Osteocyte (in vitro differentiated cells): ENCODE measurements around the gene MEGF11. TPM values are rescaled to one million over a fixed set of nuclear protein-coding genes. Genes with fewer than 3 reads are reported as not detected.

Source experiments
- DNase-seq: peaks from one replicate; pipeline ENCODE4 v3.0.0; 2021; ENCODE audit warnings: mixed read lengths; ENCODE audit not compliant: unreplicated experiment; ENCODE audit errors: extremely low spot score
- H3K27ac Mint-ChIP-seq: one replicate; pipeline ENCODE4 v1.8.0; 2021; ENCODE audit warnings: mild to moderate bottlenecking, mixed read lengths; ENCODE audit not compliant: unreplicated experiment
- H3K27me3 Mint-ChIP-seq: one replicate; pipeline ENCODE4 v1.8.0; 2021; ENCODE audit warnings: mixed read lengths; ENCODE audit not compliant: unreplicated experiment
- H3K36me3 Mint-ChIP-seq: one replicate; pipeline ENCODE4 v1.8.0; 2021; ENCODE audit warnings: mixed read lengths; ENCODE audit not compliant: unreplicated experiment
- H3K4me1 Mint-ChIP-seq: one replicate; pipeline ENCODE4 v1.8.0; 2021; ENCODE audit warnings: mixed read lengths; ENCODE audit not compliant: unreplicated experiment
- H3K4me3 Mint-ChIP-seq: one replicate; pipeline ENCODE4 v1.8.0; 2021; ENCODE audit warnings: mild to moderate bottlenecking, moderate library complexity, mixed read lengths; ENCODE audit not compliant: unreplicated experiment
- H3K9me3 Mint-ChIP-seq: one replicate; pipeline ENCODE4 v1.8.0; 2021; ENCODE audit warnings: mixed read lengths; ENCODE audit not compliant: unreplicated experiment
- CTCF ChIP-seq: fragments of 200-600 bp; sonication (generic); IDR thresholded peaks from 2 replicates; pipeline ENCODE4 v1.5.0; 2021; ENCODE audit warnings: antibody characterized with exemption, mild to moderate bottlenecking, moderate library complexity
- total RNA-seq: library from RNA; stranded (reverse); gene quantifications from 2 replicates; pipeline ENCODE4 v1.2.1, GENCODE V29; 2021

The MEGF11 gene
- total RNA-seq, 1 donor from 2014 or later: not detected

GRCh38 chr15:66198757-66199156, 54.8 kb downstream of the MEGF11 start:
- H3K4me1 Mint-ChIP-seq: no peaks in the 10 kb centered on the region
- H3K9me3 Mint-ChIP-seq: no peaks in the 10 kb centered on the region
- H3K27me3 Mint-ChIP-seq: peaks cover 38% of the 10 kb centered on the region
- H3K27ac Mint-ChIP-seq: no peak overlapping the region
- DNase-seq: no peak
- H3K36me3 Mint-ChIP-seq: no peaks in the 10 kb centered on the region
- TF ChIP-seq CTCF: no peak
- no peak overlapping the region for H3K4me3 Mint-ChIP-seq

GRCh38 chr15:66196602-66197001, 56.9 kb downstream of the MEGF11 start:
- no peak for TF ChIP-seq CTCF
- peaks cover 36% of the 10 kb centered on the region for H3K27me3 Mint-ChIP-seq
- no peaks in the 10 kb centered on the region for H3K36me3 Mint-ChIP-seq
- DNase-seq: no peak
- no peak overlapping the region for H3K4me3 Mint-ChIP-seq
- H3K9me3 Mint-ChIP-seq: no peaks in the 10 kb centered on the region
- H3K4me1 Mint-ChIP-seq: no peaks in the 10 kb centered on the region
- no peak overlapping the region for H3K27ac Mint-ChIP-seq

- Mint-ChIP-seq H3K4me3 (no peak overlapping the region), H3K36me3 (no peaks in the 10 kb centered on the region), H3K27ac (no peak overlapping the region), H3K9me3 (no peaks in the 10 kb centered on the region), H3K4me1 (no peaks in the 10 kb centered on the region), H3K27me3 (peaks cover 43% of the 10 kb centered on the region)
- no peak for DNase-seq
- TF ChIP-seq CTCF: no peak
Measured at GRCh38 chr15:66195621-66196230, 57.8 kb downstream of the MEGF11 start.

GRCh38 chr15:66193066-66193465, 60.5 kb downstream of the MEGF11 start:
- no peaks in the 10 kb centered on the region for H3K36me3 Mint-ChIP-seq
- H3K27ac Mint-ChIP-seq: no peak overlapping the region
- TF ChIP-seq CTCF: no peak
- H3K4me1 Mint-ChIP-seq: no peaks in the 10 kb centered on the region
- DNase-seq: no peak
- peaks cover 48% of the 10 kb centered on the region for H3K27me3 Mint-ChIP-seq
- no peaks in the 10 kb centered on the region for H3K9me3 Mint-ChIP-seq
- H3K4me3 Mint-ChIP-seq: no peak overlapping the region

- no peaks in the 10 kb centered on the region for H3K4me1 Mint-ChIP-seq
- H3K27ac Mint-ChIP-seq: no peak overlapping the region
- no peaks in the 10 kb centered on the region for H3K36me3 Mint-ChIP-seq
- TF ChIP-seq CTCF: no peak
- H3K27me3 Mint-ChIP-seq: peaks cover 51% of the 10 kb centered on the region
- no peaks in the 10 kb centered on the region for H3K9me3 Mint-ChIP-seq
- no peak for DNase-seq
- no peak overlapping the region for H3K4me3 Mint-ChIP-seq
Measured at GRCh38 chr15:66190746-66191145, 62.8 kb downstream of the MEGF11 start.
